ENCODE data around the gene MED9.

- no peak for TF ChIP-seq ZBTB1 (tag by site-specific recombination; IDR thresholded peaks at IDR 0.05)
- TF ChIP-seq CTCF (tag by site-specific recombination; IDR thresholded peaks at IDR 0.05), result no peak
- no peak for TF ChIP-seq YY1 (tag by site-specific recombination; IDR thresholded peaks at IDR 0.05)
- TF ChIP-seq MYNN (tag by site-specific recombination; IDR thresholded peaks at IDR 0.05; ENCODE audit: borderline replicate concordance), result no peak
- TF ChIP-seq AEBP2 (tag by site-specific recombination; IDR thresholded peaks at IDR 0.05; ENCODE audit: borderline replicate concordance), result no peak
These were observed 15.8 kb downstream of the MED9 start for GRCh38 chr17:17492571-17492970.
